GM18508 (cell line): ENCODE measurements around the gene DOK7.

Experiments used
- ATAC-seq: cut with Tn5 transposase; IDR thresholded peaks from one replicate; pipeline ENCODE4 v1.9.1; 2021; ENCODE audit warnings: moderate number of reproducible peaks; ENCODE audit not compliant: insufficient read depth, unreplicated experiment

Gene DOK7

GRCh38 chr4:3461515-3462291 is 1.4 kb upstream of the DOK7 start:
- no peak for ATAC-seq

GRCh38 chr4:3462321-3462789 is 751 bp upstream of the DOK7 start:
- no peak for ATAC-seq

- ATAC-seq, result no peak
Measured at GRCh38 chr4:3463556-3464348, 646 bp downstream of the DOK7 start.

GRCh38 chr4:3464349-3464905 is 1.3 kb downstream of the DOK7 start:
- no peak for ATAC-seq

GRCh38 chr4:3464911-3465697 is 2.0 kb downstream of the DOK7 start:
- no peak for ATAC-seq

- no peak for ATAC-seq
Measured at GRCh38 chr4:3465698-3466671, 2.9 kb downstream of the DOK7 start.

GRCh38 chr4:3466691-3467600 is 3.8 kb downstream of the DOK7 start:
- no peak for ATAC-seq

GRCh38 chr4:3467601-3468031 is 4.5 kb downstream of the DOK7 start:
- ATAC-seq, result no peak

GRCh38 chr4:3468154-3468553 is 5.0 kb downstream of the DOK7 start:
- no peak for ATAC-seq

- ATAC-seq, result no peak
Measured at GRCh38 chr4:3468804-3469203, 5.7 kb downstream of the DOK7 start.

- no peak for ATAC-seq
Measured at GRCh38 chr4:3469386-3470243, 6.5 kb downstream of the DOK7 start.

- ATAC-seq, result no peak
Measured at GRCh38 chr4:3470244-3471097, 7.4 kb downstream of the DOK7 start.

- ATAC-seq, result no peak
Measured at GRCh38 chr4:3471098-3471760, 8.1 kb downstream of the DOK7 start.

GRCh38 chr4:3471886-3472285 is 8.8 kb downstream of the DOK7 start:
- no peak for ATAC-seq

GRCh38 chr4:3472411-3473141 is 9.5 kb downstream of the DOK7 start:
- no peak for ATAC-seq
